Skeletal muscle tissue (tissue), 4 donors: ENCODE data around the gene LORICRIN. TPM values are rescaled to one million over a fixed set of nuclear protein-coding genes. Genes with fewer than 3 reads are reported as not detected.
"Not testable (repeated sequence)": the region's sequence is repeated elsewhere in the genome, so short reads cannot be mapped to it uniquely, and the experiment has no call there.

Experiments
- H3K27ac ChIP-seq: one replicate; pipeline ENCODE4 v1.7.0; 2013; ENCODE audit warnings: mild to moderate bottlenecking, low read depth, low read length, inconsistent platforms
- H3K27me3 ChIP-seq, 3 donors: one replicate each; pipeline ENCODE4 v1.7.0; 2013; ENCODE audit warnings: low read length in 3 of 3; ENCODE audit not compliant: control insufficient read depth in 3 of 3, insufficient read depth in 3 of 3
- H3K36me3 ChIP-seq, 3 donors: one replicate each; pipeline ENCODE4 v1.7.0; 2013; ENCODE audit warnings: low read length in 3 of 3; ENCODE audit not compliant: control insufficient read depth in 3 of 3, insufficient read depth in 3 of 3
- H3K4me1 ChIP-seq, 3 donors: one replicate each; pipeline ENCODE4 v1.7.0; 2013; ENCODE audit warnings: low read length in 3 of 3, mild to moderate bottlenecking in 3 of 3; ENCODE audit not compliant: control insufficient read depth in 3 of 3, insufficient read depth in 3 of 3
- H3K4me3 ChIP-seq, 3 donors: one replicate each; pipeline ENCODE4 v1.7.0; 2013; ENCODE audit warnings: low read length in 3 of 3
- H3K9ac ChIP-seq, 3 donors: one replicate each; pipeline ENCODE4 v1.7.0; 2013; ENCODE audit warnings: low read length in 3 of 3, mild to moderate bottlenecking in 3 of 3, moderate library complexity in 2 of 3, low read depth in 1 of 3
- H3K9me3 ChIP-seq, 3 donors: one replicate each; pipeline ENCODE4 v1.7.0; 2013; ENCODE audit warnings: low read length in 3 of 3; ENCODE audit not compliant: control insufficient read depth in 3 of 3
- total RNA-seq: library from RNA; depleted of rRNA; stranded (reverse); fragments of >200 nt; gene quantifications from one replicate; pipeline ENCODE4 v1.2.3, GENCODE V29; 2014
- donor health status: Osteomylitis.

The LORICRIN gene, protein sequence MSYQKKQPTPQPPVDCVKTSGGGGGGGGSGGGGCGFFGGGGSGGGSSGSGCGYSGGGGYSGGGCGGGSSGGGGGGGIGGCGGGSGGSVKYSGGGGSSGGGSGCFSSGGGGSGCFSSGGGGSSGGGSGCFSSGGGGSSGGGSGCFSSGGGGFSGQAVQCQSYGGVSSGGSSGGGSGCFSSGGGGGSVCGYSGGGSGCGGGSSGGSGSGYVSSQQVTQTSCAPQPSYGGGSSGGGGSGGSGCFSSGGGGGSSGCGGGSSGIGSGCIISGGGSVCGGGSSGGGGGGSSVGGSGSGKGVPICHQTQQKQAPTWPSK
- not detected for total RNA-seq

DNA sequence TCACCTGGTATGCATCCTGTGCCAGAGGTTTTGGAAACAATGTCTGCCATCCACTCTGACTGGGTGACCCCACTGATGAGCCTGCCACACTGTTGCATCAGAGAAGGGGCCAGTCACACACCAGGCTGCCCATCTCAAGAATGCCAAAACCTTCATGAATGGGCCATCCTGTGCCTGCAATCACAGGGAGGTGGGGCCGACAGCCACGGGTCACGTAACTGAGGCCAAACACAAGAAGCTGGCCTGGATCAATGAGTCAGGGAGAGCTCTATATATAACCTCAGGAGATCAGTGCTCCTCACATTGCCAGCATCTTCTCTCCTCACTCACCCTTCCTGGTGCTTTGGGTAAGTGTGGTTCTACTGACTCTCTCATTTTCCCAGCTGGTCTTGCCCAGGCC, at the start of gene LORICRIN:
Gene LORICRIN (plus strand): TSS at position 301 of the 400 bp plus-strand sequence. CDS start 1,263 bp downstream, outside the sequence.
- H3K4me1 ChIP-seq, result peaks cover 7 to 8% (median 8%) of the 10 kb centered on the region in 3 donors
- H3K9me3 ChIP-seq, result no peaks in the 10 kb centered on the region
- peaks cover 23 to 42% (median 36%) of the 10 kb centered on the region in 3 donors for H3K27me3 ChIP-seq
- H3K36me3 ChIP-seq, result no peaks in the 10 kb centered on the region
- H3K9ac ChIP-seq, result no peak within 1 kb of the TSS
- H3K4me3 ChIP-seq, result no peak within 1 kb of the TSS
- H3K27ac ChIP-seq, result no peak within 1 kb of the TSS

DNA sequence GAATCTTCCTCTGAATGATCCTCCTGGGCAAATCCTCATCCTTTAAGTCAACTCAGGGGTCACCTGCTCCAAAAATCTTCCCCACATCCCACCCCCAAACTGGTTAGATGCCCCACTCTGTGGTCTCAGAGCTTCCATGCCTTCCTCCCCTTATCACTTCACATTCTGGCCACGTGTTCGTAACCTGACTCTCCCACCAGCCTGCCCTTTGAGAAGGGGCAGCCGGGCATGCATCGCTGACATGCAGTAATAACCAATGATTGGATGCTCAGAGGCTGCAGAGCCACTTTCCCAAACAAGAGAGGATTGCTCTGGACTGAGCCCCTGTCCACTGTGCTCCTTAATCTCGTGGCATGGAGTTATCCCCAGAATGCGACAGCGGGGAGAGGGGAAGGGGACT, 49.3 kb upstream of the LORICRIN start:
- H3K4me3 ChIP-seq, result no peak overlapping the region
- H3K4me1 ChIP-seq, result no peaks in the 10 kb centered on the region
- H3K27me3 ChIP-seq, result peaks cover 0 to 3% (median 3%) of the 10 kb centered on the region in 3 donors
- H3K27ac ChIP-seq, result no peak overlapping the region
- no peaks in the 10 kb centered on the region for H3K36me3 ChIP-seq
- H3K9ac ChIP-seq, result no peak overlapping the region
- no peaks in the 10 kb centered on the region for H3K9me3 ChIP-seq

DNA sequence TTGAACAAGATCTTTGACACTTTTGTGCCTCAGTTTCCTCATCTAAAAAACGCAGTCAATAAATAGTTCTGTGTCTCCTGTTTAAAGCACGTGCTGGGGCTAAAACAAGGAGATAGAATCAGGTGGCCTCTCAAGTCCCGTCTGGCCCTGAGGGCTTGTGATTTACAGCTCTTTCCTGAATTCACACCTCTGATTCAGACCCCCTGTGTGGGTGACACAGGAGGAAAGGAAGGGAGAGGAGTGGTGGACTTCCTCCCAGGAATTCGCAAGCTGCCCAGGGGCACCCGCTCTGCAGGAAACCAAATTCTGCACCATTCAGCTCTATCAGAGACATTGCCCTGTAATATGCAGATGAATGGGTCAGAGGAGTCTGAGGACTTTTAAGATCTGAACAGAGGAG, 47.3 kb upstream of the LORICRIN start:
- Histone ChIP-seq H3K9ac (no peak overlapping the region), H3K9me3 (no peaks in the 10 kb centered on the region), H3K4me3 (no peak overlapping the region), H3K27ac (no peak overlapping the region), H3K27me3 (peaks cover 0 to 4% (median 3%) of the 10 kb centered on the region in 3 donors), H3K36me3 (no peaks in the 10 kb centered on the region), H3K4me1 (no peaks in the 10 kb centered on the region)

DNA sequence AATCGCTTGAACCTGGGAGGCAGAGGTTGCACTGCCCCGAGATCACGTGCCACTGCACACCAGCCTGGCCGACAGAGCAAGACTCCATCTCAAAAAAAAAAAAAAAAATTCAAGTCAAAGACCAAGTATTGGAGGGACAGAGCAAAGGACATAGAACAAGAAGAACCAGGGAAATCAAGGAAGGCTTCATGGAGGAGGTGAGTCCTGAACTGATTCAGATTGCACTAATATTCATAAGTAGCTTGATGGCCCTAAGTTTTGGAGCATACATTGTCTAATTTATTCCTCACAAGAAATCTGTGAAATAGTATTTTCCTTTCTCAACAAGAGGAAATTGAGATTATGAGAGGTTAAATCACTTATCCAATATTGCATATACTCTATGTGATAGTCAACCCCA, 46.0 kb upstream of the LORICRIN start:
- H3K27me3 ChIP-seq, result peaks cover 0 to 6% (median 3%) of the 10 kb centered on the region in 3 donors
- no peak overlapping the region for H3K27ac ChIP-seq
- H3K4me1 ChIP-seq, result no peaks in the 10 kb centered on the region
- no peaks in the 10 kb centered on the region for H3K9me3 ChIP-seq
- no peak overlapping the region for H3K9ac ChIP-seq
- no peaks in the 10 kb centered on the region for H3K36me3 ChIP-seq
- no peak overlapping the region for H3K4me3 ChIP-seq

DNA sequence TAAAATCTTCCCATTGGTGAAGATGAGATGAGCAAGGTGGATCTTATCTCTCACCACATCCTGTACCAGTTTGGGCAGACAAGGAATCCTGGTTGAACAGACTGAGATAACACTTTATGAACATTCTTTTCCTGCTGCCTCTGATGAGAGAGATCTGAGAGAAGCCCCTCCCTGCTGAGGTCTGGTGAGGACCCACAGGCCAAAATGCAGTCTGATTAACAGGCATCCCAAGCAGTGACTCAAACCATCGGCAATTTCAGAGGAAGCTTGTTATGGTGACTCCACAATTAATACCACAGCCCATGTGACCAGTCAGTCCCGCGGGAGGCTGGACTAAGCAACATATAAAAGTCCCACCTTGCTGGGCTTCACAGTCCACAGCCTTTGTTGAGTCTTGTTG, 42.3 kb upstream of the LORICRIN start, which contains the start of gene PRR9:
Gene PRR9 (plus strand): TSS at position 373 of the 400 bp plus-strand sequence. CDS start 561 bp downstream, outside the sequence.
- no peaks in the 10 kb centered on the region for H3K36me3 ChIP-seq
- peaks cover 0 to 5% (median 0%) of the 10 kb centered on the region in 3 donors for H3K27me3 ChIP-seq
- H3K9ac ChIP-seq, result no peak within 1 kb of the TSS
- H3K4me3 ChIP-seq, result no peak within 1 kb of the TSS
- H3K9me3 ChIP-seq, result no peaks in the 10 kb centered on the region
- no peak within 1 kb of the TSS for H3K27ac ChIP-seq
- no peaks in the 10 kb centered on the region for H3K4me1 ChIP-seq

DNA sequence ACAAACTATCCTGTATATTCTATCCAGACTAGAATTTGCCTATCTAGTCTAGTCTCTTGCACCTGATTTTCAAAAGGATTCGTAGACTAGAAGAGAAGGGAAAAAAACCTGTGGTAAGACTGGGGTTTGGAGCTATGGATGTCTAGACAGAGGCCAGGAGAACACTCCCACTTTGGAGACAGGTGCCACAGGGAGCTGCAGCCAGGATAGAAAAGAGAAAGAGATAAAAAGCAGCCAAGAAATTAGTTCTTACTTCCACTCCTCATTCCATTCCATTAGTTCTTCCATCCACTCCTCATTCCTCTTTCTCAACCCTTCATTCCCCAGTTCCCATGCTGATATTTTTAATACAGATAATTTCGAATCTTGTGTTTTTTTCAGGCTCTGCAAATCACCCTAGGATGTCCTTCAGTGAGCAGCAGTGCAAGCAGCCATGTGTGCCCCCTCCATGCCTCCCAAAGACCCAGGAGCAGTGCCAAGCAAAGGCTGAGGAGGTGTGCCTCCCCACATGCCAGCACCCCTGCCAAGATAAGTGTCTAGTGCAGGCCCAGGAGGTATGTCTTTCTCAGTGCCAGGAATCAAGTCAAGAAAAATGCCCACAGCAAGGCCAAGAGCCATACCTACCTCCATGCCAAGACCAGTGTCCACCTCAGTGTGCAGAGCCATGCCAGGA, 41.6 kb upstream of the LORICRIN start:
- Histone ChIP-seq H3K9ac (no peak overlapping the region), H3K27ac (no peak overlapping the region), H3K36me3 (no peaks in the 10 kb centered on the region), H3K4me1 (no peaks in the 10 kb centered on the region), H3K27me3 (peaks cover 0 to 5% (median 0%) of the 10 kb centered on the region in 3 donors), H3K9me3 (no peaks in the 10 kb centered on the region), H3K4me3 (no peak overlapping the region)

DNA sequence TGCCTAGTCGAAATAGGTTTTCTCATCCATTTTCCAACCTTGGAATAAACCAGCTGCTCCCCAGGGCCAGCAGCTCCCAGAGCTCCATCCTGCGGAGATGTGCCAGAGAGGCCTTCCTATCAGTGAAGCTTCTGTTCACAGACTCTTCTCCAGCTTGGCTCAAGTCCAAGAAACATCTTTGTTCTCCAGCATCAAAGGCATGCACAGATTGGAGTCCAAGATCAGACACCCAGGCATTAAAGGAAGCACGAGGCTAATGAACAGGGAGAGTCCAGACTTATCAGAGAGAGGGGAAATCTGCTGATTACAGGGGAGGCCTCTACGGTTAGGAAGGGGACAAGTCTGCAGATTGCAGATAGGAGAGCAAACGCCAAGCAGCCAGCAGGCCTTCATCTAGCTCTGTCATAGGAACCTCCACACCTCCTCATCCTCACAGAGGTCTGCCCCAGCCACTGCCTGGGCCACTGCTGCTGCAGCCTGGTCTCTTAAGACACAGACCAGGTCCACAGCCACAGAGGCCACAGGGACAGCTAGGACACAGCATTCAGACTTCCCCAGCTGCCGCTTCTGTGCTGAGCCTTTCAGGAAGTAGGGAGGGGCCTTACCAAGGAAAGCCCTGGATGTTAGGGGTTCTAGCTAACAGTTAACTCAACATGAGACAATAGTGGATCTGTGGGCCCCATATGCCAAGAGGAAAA, 38.7 kb upstream of the LORICRIN start:
- Histone ChIP-seq H3K4me3 (no peak overlapping the region), H3K9me3 (no peaks in the 10 kb centered on the region), H3K27me3 (peaks cover 3 to 11% (median 8%) of the 10 kb centered on the region in 3 donors), H3K36me3 (no peaks in the 10 kb centered on the region), H3K9ac (no peak overlapping the region), H3K27ac (no peak overlapping the region), H3K4me1 (no peaks in the 10 kb centered on the region)

DNA sequence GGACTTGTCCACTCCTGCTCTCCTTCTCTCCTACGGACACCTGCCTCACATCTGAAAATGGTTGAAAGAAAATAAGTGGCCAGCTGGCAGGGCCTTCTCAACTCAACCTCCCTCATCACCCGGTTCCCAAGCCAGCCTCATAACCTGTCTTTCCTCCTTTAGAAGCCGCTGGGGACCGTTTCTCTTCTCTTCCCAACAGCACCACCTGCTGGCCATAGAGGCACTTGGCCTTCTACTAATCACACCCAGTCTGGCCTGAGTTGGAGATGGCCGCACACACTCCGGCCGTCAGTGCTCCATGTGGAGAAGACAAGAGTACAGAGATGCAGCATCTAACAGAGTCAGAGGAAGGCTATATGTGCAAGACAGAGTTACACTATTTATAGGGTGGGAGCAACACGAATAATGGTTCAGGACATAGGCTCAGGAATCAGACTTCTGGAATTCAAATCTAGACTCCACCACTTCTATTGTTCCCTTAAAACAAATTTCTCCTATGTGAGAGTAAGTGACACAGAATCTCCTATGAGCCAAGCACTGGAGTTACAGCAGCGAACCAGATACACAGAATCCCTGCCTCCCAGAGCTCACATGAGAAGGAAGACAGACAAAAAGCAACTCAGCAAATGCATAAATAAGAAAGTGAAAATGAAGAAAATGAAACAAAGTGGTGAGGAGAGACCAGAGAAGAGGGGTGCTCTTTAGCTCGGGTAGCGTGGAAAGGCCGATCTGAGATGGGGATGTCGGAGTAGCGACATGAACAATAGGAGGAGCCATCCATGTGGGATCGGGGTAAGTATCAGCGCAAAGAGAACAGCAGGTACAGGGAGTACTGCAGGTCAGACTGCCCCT, 36.2 kb upstream of the LORICRIN start:
- H3K4me1 ChIP-seq, H3K9me3 ChIP-seq, H3K9ac ChIP-seq, H3K27ac ChIP-seq, H3K36me3 ChIP-seq, H3K4me3 ChIP-seq: not testable (repeated sequence)
- H3K27me3 ChIP-seq, result peaks cover 3 to 14% (median 8%) of the 10 kb centered on the region in 3 donors

DNA sequence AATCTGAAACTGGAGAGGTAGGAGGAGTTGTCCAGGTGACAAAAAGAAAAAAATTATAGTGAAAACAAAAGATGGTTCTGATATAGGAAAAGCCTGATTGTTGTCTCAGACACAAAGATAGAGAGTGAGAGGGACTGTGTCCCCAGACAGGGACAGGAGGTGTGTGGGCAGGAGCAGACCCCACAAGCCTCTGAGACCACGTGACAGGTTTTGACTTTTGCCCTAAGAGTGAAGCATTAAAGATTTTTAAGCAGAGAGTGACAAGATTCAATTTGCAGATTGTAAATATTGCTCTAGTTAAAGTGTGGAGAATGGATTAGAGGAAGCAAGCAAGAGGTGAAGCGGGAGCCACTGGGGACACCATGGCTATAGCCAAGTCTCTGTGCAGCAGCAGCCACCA, 31.7 kb upstream of the LORICRIN start:
- H3K4me3 ChIP-seq, result no peak overlapping the region
- no peaks in the 10 kb centered on the region for H3K9me3 ChIP-seq
- peaks cover 8 to 14% (median 10%) of the 10 kb centered on the region in 3 donors for H3K27me3 ChIP-seq
- no peak overlapping the region for H3K27ac ChIP-seq
- no peak overlapping the region for H3K9ac ChIP-seq
- H3K36me3 ChIP-seq, result no peaks in the 10 kb centered on the region
- H3K4me1 ChIP-seq, result no peaks in the 10 kb centered on the region
